Upper lobe of left lung (tissue), 4 donors: ENCODE data around the gene MZT2B.

Experiments used
- CTCF ChIP-seq, 6 experiments: fragments of 450-650 bp in 4 of 6; fragments of 200-600 bp in 2 of 6; sonication (generic) in 2 of 6; IDR thresholded peaks; one replicate each; pipeline ENCODE4 v1.5.1; 2016 to 2019; ENCODE audit warnings: antibody characterized with exemption in 6 of 6
- POLR2A ChIP-seq, 4 donors: fragments of 450-650 bp; IDR thresholded peaks; one replicate each; pipeline ENCODE4 v1.5.1; 2016 to 2017; ENCODE audit warnings: antibody characterized with exemption in 4 of 4, mild to moderate bottlenecking in 2 of 4
- POLR2AphosphoS5 ChIP-seq, 2 donors: sonication (generic); formaldehyde crosslinking; IDR thresholded peaks; one replicate each; pipeline ENCODE4 v1.5.1; 2017; ENCODE audit warnings: antibody characterized with exemption in 2 of 2

- TF ChIP-seq POLR2AphosphoS5 (IDR thresholded peaks at IDR 0.05) (no peak), CTCF (IDR thresholded peaks at IDR 0.05) (no peak), POLR2A (IDR thresholded peaks at IDR 0.05) (no peak)
Observed at GRCh38 chr2:130185896-130186295, 3.8 kb downstream of the MZT2B start.
